ENCODE results near the gene NDN. TPM values are rescaled to one million over a fixed set of nuclear protein-coding genes. Genes with fewer than 3 reads are reported as not detected.

NDN gene
- total and polyA plus RNA-seq, 12 donors, result 19.3 to 451 (median 109) TPM

DNA sequence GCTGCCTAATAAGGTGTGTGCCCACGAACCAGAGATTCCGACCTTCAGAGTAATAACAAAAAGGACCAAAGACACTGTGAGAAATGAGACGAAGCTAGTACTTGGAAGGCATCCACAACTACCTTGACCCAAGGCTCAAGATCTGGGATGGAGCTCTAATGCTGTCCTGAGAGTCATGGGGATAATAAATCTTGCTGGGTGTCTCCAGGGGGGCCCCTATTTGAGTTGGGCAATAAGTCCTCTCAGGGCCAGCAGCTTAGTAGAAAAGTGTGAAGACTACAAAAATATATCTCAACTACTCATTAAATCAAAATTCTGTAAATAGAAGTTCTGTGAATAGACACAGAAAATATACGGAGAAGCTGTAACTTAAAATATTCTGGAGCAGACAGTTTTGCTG lies 2.9 kb upstream of the NDN start:
- Histone ChIP-seq H3K4me1 (replicated peaks in 1 of 2) (peaks cover 0 to 3% of the 10 kb centered on the region in 2 donors), H3K27me3 (no peaks in the 10 kb centered on the region), H3K4me3 (no peak overlapping the region), H3K27ac (peak overlapping the region in 2 of 5 donors; percentile 27 to 71), H3K36me3 (replicated peaks in 1 of 2) (no peaks in the 10 kb centered on the region), H3K9me3 (replicated peaks in 1 of 3) (no peaks in the 10 kb centered on the region)
- no peak for DNase-seq
- WGBS, 4 donors, result 42 to 52% (median 45%) methylated on average over 4 of the region's 4 CpGs
- intact Hi-C loops (cut with DNase I), result no loop called here
- TF ChIP-seq POLR2A (IDR thresholded peaks at IDR 0.05), result no peak
- TF ChIP-seq, protein P1, sequence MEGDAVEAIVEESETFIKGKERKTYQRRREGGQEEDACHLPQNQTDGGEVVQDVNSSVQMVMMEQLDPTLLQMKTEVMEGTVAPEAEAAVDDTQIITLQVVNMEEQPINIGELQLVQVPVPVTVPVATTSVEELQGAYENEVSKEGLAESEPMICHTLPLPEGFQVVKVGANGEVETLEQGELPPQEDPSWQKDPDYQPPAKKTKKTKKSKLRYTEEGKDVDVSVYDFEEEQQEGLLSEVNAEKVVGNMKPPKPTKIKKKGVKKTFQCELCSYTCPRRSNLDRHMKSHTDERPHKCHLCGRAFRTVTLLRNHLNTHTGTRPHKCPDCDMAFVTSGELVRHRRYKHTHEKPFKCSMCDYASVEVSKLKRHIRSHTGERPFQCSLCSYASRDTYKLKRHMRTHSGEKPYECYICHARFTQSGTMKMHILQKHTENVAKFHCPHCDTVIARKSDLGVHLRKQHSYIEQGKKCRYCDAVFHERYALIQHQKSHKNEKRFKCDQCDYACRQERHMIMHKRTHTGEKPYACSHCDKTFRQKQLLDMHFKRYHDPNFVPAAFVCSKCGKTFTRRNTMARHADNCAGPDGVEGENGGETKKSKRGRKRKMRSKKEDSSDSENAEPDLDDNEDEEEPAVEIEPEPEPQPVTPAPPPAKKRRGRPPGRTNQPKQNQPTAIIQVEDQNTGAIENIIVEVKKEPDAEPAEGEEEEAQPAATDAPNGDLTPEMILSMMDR (IDR thresholded peaks at IDR 0.05), result no peak

DNA sequence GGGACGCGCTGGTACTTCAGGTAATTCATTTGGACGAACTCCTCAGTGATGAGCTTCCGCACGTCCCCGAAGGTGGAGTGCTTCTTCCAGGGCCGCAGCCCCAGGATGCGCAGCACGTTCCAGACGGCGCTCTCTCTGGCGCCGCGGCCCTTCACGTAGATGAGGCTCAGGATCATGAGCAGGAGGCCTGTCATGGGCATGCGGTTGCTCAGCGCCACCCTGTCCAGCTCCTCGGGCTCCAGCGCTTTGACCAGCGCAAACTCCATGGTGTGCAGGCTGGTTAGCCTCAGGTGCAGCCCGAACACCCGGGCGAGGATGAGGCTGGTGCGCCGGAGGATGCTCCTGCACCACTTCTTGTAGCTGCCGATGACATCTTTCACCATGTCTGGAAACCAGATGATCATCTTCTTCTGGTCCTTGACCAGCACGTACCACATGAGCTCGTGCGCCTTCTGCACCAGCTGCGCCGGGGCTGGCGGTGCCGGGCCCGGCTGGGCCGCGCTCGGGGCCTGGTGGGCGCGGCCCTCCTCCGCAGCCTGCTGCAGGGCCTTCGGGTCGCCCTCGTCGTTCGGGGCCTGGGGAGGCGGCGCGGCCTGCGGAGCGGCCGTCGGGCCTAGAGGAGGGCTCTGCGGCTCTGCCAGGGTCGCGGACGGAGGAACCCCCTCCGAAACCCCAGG lies 501 bp downstream of the NDN start:
- Histone ChIP-seq H3K36me3 (replicated peaks in 1 of 2) (no peaks in the 10 kb centered on the region), H3K9me3 (replicated peaks in 1 of 3) (no peaks in the 10 kb centered on the region), H3K4me3 (peak overlapping the region in 3 of 4 donors; percentile 3 to 71 (median 26)), H3K27me3 (no peaks in the 10 kb centered on the region), H3K4me1 (replicated peaks in 1 of 2) (peaks cover 0 to 3% of the 10 kb centered on the region in 2 donors), H3K27ac (peak overlapping the region in 2 of 5 donors; percentile 57 to 79)
- DNase-seq, result peak in 2 of 7 donors; percentile 3 to 8
- intact Hi-C loops (cut with DNase I), result no loop called here
- TF ChIP-seq POLR2A (IDR thresholded peaks at IDR 0.05), result no peak
- TF ChIP-seq, protein P1 (IDR thresholded peaks at IDR 0.05), result no peak
- 33 to 52% (median 43%) methylated on average over 7 to 57 of the region's 57 CpGs for WGBS, 4 donors

DNA sequence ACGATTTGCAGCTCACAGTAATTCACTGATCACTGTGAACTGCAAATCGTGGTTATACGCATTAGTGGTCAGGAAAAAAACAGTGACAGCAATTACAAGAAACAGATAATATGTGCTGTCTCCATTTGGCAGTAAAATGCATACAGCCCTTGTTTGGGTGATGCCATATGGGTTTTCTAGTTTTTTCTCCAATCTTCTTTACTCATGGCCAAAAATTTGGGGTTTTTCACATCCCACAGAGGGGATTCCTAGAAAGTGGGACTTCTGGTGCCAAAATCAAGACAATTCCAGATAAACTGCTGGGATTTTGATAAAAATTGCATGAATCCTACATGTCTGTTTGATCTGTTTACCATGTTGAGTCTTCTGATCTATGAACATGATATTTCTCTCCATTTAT lies 15.6 kb downstream of the NDN start:
- 47 to 59% (median 53%) methylated on average over 3 of the region's 3 CpGs for WGBS, 4 donors
- Histone ChIP-seq H3K27ac (no peak overlapping the region), H3K9me3 (replicated peaks in 1 of 3) (no peaks in the 10 kb centered on the region), H3K36me3 (replicated peaks in 1 of 2) (no peaks in the 10 kb centered on the region), H3K27me3 (no peaks in the 10 kb centered on the region), H3K4me3 (no peak overlapping the region), H3K4me1 (replicated peaks in 1 of 2) (no peaks in the 10 kb centered on the region)
- intact Hi-C loops (cut with DNase I), result no loop called here
- DNase-seq, result no peak
- TF ChIP-seq, protein P1 (IDR thresholded peaks at IDR 0.05), result no peak
- no peak for TF ChIP-seq POLR2A (IDR thresholded peaks at IDR 0.05)

DNA sequence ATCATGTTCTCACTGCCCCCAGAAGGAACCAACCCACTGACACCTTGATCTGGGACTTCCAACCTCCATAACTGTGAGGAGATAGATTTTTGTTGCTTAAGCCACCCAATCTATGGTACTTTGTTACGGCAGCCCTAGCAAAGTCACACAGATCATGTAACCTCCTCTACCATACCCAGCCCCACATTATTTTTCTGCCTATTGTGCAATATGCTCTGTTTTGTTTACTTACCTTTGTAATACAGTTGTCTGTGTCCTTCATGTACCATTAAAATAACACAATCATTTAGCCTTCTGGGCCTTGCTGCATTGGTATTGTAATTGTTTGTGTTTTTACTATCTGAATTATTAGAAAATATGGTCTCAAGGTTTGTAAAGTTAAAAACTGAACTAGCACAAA lies 16.1 kb downstream of the NDN start:
- WGBS, 4 donors, result 76 to 100% (median 88%) methylated on average over 1 of the region's 1 CpG
- TF ChIP-seq, protein P1 (IDR thresholded peaks at IDR 0.05), result no peak
- TF ChIP-seq POLR2A (IDR thresholded peaks at IDR 0.05), result no peak

More for the DNA sequence above, 16.1 kb downstream of the NDN start:
- DNase-seq, result no peak
- Histone ChIP-seq H3K27ac (no peak overlapping the region), H3K9me3 (replicated peaks in 1 of 3) (no peaks in the 10 kb centered on the region), H3K4me3 (no peak overlapping the region), H3K36me3 (replicated peaks in 1 of 2) (no peaks in the 10 kb centered on the region), H3K27me3 (no peaks in the 10 kb centered on the region), H3K4me1 (replicated peaks in 1 of 2) (no peaks in the 10 kb centered on the region)
- intact Hi-C loops (cut with DNase I), result no loop called here

Measured in adrenal gland (tissue), 12 donors.